Right lobe of liver (tissue), 4 donors: ENCODE data around the gene OR10V1.

Experiments
- CTCF ChIP-seq, 4 donors: fragments of 200-600 bp in 3 of 4; fragments of 450-650 bp in 1 of 4; IDR thresholded peaks; one replicate each; pipeline versions ENCODE4 v1.5.1 to v1.8.0; 2016 to 2022; ENCODE audit warnings: antibody characterized with exemption in 4 of 4, mild to moderate bottlenecking in 2 of 4
- POLR2A ChIP-seq: fragments of 450-650 bp; IDR thresholded peaks from one replicate; pipeline ENCODE4 v1.6.1; 2017; ENCODE audit warnings: antibody characterized with exemption, mild to moderate bottlenecking
- donor health status: DM: no; HTN: no; CAD: no.
- donor health status: DM: no; HTN: no; CAD: no.
- donor health status: DM: no; HTN: yes; CAD: no.

DNA sequence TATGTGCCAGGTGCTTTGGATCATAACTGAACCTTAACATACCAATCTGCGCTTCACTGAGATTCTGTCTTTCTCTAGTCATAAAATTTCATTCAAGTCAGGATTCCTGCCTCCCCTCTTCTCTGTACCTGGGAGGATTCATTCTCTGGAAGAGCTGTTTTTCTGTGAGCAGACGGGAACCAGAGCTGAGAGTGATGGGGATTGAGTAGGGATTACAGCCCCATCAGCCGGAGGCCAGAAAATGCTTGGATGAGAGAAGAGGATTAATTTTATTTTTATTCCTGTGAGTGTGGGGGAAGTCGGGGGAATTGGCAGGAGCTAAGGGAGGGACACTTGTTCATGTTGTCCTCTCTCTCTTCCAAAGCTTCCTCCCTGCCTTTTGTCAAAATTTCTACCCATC lies 46.3 kb upstream of the OR10V1 start:
- TF ChIP-seq POLR2A (no peak), CTCF (IDR thresholded peaks at IDR 0.05) (no peak)
